Spleen (tissue), 7 donors: ENCODE measurements around the gene SLC7A6.

Experiments used
- POLR2AphosphoS5 ChIP-seq, 3 donors: sonication (generic); formaldehyde crosslinking; IDR thresholded peaks; one replicate each; pipeline ENCODE4 v1.5.1; 2017; ENCODE audit warnings: antibody characterized with exemption in 3 of 3
- TF ChIP-seq, protein P1 (sequence below), 11 experiments: fragments of 200-600 bp in 7 of 11; fragments of 450-650 bp in 4 of 11; sonication (generic) in 4 of 11; IDR thresholded peaks in 8 of 11; conservative IDR thresholded peaks in 3 of 11; 1 replicate in 7 of 11; 2 replicates in 4 of 11; pipeline versions ENCODE4 v1.4.0 to v1.8.0; 2016 to 2021; ENCODE audit warnings: antibody characterized with exemption in 11 of 11, inconsistent platforms in 4 of 11, mild to moderate bottlenecking in 1 of 11
- donor health status: DM: no; HTN: no; CAD: no; lungs with moderate emphysema.
- donor health status: DM: no; HTN: no; CAD: no.
- donor health status: DM: no; HTN: no; CAD: no.

DNA sequence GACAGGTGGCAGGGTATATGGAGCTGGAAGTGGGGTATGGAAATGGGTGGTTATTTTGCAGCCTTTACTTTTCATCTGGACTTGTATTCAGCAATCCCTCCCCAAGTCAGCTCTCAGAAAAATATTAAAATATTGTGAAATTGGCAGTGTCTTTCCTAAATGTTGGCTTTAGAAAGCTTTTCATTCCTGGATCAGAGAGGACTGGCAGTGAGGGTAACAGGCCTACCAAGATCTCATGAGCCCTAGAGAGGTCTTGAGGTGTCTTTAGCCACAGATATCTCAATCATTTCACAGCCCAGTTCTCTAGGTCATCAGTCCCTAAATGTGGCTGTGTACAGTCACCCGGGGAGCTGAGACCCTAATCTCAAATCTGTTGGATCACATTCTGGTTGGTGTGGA, 23.9 kb downstream of the SLC7A6 start:
- TF ChIP-seq, protein P1, sequence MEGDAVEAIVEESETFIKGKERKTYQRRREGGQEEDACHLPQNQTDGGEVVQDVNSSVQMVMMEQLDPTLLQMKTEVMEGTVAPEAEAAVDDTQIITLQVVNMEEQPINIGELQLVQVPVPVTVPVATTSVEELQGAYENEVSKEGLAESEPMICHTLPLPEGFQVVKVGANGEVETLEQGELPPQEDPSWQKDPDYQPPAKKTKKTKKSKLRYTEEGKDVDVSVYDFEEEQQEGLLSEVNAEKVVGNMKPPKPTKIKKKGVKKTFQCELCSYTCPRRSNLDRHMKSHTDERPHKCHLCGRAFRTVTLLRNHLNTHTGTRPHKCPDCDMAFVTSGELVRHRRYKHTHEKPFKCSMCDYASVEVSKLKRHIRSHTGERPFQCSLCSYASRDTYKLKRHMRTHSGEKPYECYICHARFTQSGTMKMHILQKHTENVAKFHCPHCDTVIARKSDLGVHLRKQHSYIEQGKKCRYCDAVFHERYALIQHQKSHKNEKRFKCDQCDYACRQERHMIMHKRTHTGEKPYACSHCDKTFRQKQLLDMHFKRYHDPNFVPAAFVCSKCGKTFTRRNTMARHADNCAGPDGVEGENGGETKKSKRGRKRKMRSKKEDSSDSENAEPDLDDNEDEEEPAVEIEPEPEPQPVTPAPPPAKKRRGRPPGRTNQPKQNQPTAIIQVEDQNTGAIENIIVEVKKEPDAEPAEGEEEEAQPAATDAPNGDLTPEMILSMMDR (IDR thresholded peaks at IDR 0.05 in 8 of 11, conservative IDR thresholded peaks at IDR 0.05 in 3 of 11) = no peak
- no peak for TF ChIP-seq POLR2AphosphoS5 (IDR thresholded peaks at IDR 0.05)
